HG03571 (cell line): ENCODE data around the gene LRRC15.

Experiments used
- ATAC-seq: cut with Tn5 transposase; IDR thresholded peaks from one replicate; pipeline ENCODE4 v1.9.1; 2021; ENCODE audit not compliant: unreplicated experiment

LRRC15 gene

DNA sequence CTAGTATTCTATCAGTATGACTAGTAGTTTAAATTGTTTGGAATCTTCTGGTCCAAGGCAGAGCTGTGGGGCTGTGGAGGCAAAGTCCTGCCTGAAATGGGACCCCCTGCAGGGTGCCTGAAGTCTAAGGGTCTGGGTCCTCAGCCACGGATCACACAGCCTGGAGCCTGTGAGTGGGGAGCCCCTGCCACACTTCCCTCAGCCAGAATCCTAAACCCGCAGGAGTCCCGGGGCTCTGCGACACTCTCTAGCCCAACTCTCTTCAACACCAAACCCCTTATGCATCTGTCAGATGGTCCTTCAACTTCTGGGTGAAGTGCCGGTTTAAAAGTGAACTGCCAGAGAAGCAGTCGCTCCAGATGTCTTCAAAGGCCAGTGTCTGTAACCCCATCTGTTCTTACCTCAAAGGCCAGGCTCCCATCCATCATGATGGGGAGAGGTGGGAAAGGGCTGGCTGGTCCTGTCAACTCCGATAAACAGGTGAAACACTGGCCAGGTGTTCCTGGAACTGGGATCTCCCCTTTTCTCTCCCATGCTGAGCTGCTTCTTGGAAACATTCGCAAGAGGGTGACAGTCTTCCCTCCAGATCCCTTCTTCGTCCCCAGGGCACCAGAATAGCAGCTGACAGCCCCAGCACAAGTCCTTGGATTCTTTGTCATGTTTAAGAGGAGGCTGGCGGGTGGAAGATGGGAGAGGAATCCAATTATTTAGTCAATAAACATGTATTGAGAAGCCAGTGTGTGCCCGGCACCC, 64.0 kb downstream of the LRRC15 start:
- no peak for ATAC-seq
